Neural progenitor cell (in vitro differentiated cells): Measurements from ENCODE around the gene TRIM47. TPM values are rescaled to one million over a fixed set of nuclear protein-coding genes. Genes with fewer than 3 reads are reported as not detected.

ENCODE experiments used
- DNase-seq: peaks from one replicate; pipeline ENCODE4 v3.0.0-alpha.2; 2016; ENCODE audit warnings: low spot score
- H2AFZ ChIP-seq: fragments of 200-600 bp; sonication (generic); replicated peaks from 2 replicates; pipeline ENCODE4 v1.6.1; 2016; ENCODE audit warnings: antibody characterized with exemption
- H3F3A ChIP-seq: fragments of 200-600 bp; sonication (generic); 2 replicates; pipeline ENCODE4 v1.6.1; 2016; ENCODE audit warnings: antibody characterized with exemption, low read depth
- H3K27ac ChIP-seq: fragments of 200-600 bp; sonication (generic); 2 replicates; pipeline ENCODE4 v1.5.1; 2016; ENCODE audit warnings: mild to moderate bottlenecking
- H3K27me3 ChIP-seq: fragments of 200-600 bp; sonication (generic); 2 replicates; pipeline ENCODE4 v1.6.1; 2016; ENCODE audit warnings: mild to moderate bottlenecking, moderate library complexity
- H3K36me3 ChIP-seq: fragments of 200-600 bp; sonication (generic); 2 replicates; pipeline ENCODE4 v1.5.1; 2016
- H3K4me1 ChIP-seq: fragments of 200-600 bp; sonication (generic); 2 replicates; pipeline ENCODE4 v1.6.1; 2016; ENCODE audit warnings: mixed run types
- H3K4me2 ChIP-seq: fragments of 200-600 bp; sonication (generic); 2 replicates; pipeline ENCODE4 v1.6.1; 2016
- H3K4me3 ChIP-seq: fragments of 200-600 bp; sonication (generic); 2 replicates; pipeline ENCODE4 v1.5.1; 2016
- H3K79me2 ChIP-seq: fragments of 200-600 bp; sonication (generic); 2 replicates; pipeline ENCODE4 v1.6.1; 2016; ENCODE audit warnings: low read depth
- H3K9ac ChIP-seq: fragments of 200-600 bp; sonication (generic); 2 replicates; pipeline ENCODE4 v1.6.1; 2016
- H3K9me3 ChIP-seq: fragments of 200-600 bp; sonication (generic); 2 replicates; pipeline ENCODE4 v1.5.1; 2016; ENCODE audit warnings: low read depth
- H4K20me1 ChIP-seq: fragments of 200-600 bp; sonication (generic); 2 replicates; pipeline ENCODE4 v1.6.1; 2016; ENCODE audit warnings: low read depth
- H3K27ac Mint-ChIP-seq: 3 replicates; pipeline ENCODE4 v1.8.0; 2021; ENCODE audit warnings: mixed read lengths
- H3K27me3 Mint-ChIP-seq: 2 replicates; pipeline ENCODE4 v1.8.0; 2022; ENCODE audit warnings: low read depth, mild to moderate bottlenecking, inconsistent platforms, moderate library complexity, mixed read lengths; ENCODE audit not compliant: insufficient read depth
- H3K36me3 Mint-ChIP-seq: 3 replicates; pipeline ENCODE4 v1.8.0; 2021; ENCODE audit warnings: mixed read lengths
- H3K4me1 Mint-ChIP-seq: 3 replicates; pipeline ENCODE4 v1.8.0; 2021; ENCODE audit warnings: mixed read lengths
- H3K4me3 Mint-ChIP-seq: 3 replicates; pipeline ENCODE4 v1.8.0; 2021; ENCODE audit warnings: mild to moderate bottlenecking, moderate library complexity, mixed read lengths
- H3K9me3 Mint-ChIP-seq: 3 replicates; pipeline ENCODE4 v1.8.0; 2020; ENCODE audit warnings: mixed read lengths
- CTCF ChIP-seq: fragments of 200-600 bp; sonication (generic); IDR thresholded peaks from 2 replicates; pipeline ENCODE4 v1.5.1; 2017; ENCODE audit warnings: antibody characterized with exemption, mild to moderate bottlenecking
- EZH2 ChIP-seq: fragments of 200-600 bp; sonication (generic); IDR thresholded peaks from 2 replicates; pipeline ENCODE4 v1.6.1; 2017; ENCODE audit warnings: antibody characterized with exemption, mild to moderate bottlenecking, moderate library complexity
- EZH2phosphoT487 ChIP-seq: fragments of 200-600 bp; sonication (generic); IDR thresholded peaks from 2 replicates; pipeline ENCODE4 v1.6.1; 2017; ENCODE audit warnings: antibody characterized with exemption
- total RNA-seq: library from RNA; depleted of rRNA; stranded (reverse); fragments of >200 nt; gene quantifications from 2 replicates; pipeline ENCODE4 v1.2.3, GENCODE V29; 2015; ENCODE audit warnings: low replicate concordance

TRIM47 gene
- total RNA-seq, 1 donor from 2014 or later: 1.3 TPM

GRCh38 chr17:75925912-75926311 lies 47.5 kb upstream of the TRIM47 start:
- H3K79me2 ChIP-seq: no peaks in the 10 kb centered on the region
- H2AFZ ChIP-seq: no peak overlapping the region
- H3K4me3 ChIP-seq: no peak overlapping the region
- Mint-ChIP-seq H3K27ac (no peak overlapping the region), H3K36me3 (peaks cover 3% of the 10 kb centered on the region), H3K27me3 (peaks cover 2% of the 10 kb centered on the region), H3K9me3 (no peaks in the 10 kb centered on the region), H3K4me3 (no peak overlapping the region), H3K4me1 (no peaks in the 10 kb centered on the region)
- H3K27me3 ChIP-seq: no peaks in the 10 kb centered on the region
- no peaks in the 10 kb centered on the region for H3K4me1 ChIP-seq
- H3K36me3 ChIP-seq: no peaks in the 10 kb centered on the region
- H3K27ac ChIP-seq: no peak overlapping the region
- DNase-seq: no peak
- no peak overlapping the region for H3K4me2 ChIP-seq
- no peaks in the 10 kb centered on the region for H3K9me3 ChIP-seq
- H3K9ac ChIP-seq: no peak overlapping the region
- no peaks in the 10 kb centered on the region for H3F3A ChIP-seq
- H4K20me1 ChIP-seq: no peaks in the 10 kb centered on the region
- TF ChIP-seq EZH2phosphoT487: no peak
- no peak for TF ChIP-seq EZH2
- TF ChIP-seq CTCF: no peak

- no peaks in the 10 kb centered on the region for H3K4me1 ChIP-seq
- no peaks in the 10 kb centered on the region for H3K27me3 ChIP-seq
- no peaks in the 10 kb centered on the region for H3K36me3 ChIP-seq
- H3K4me3 ChIP-seq: no peak overlapping the region
- H3K9ac ChIP-seq: no peak overlapping the region
- H3K4me1 Mint-ChIP-seq: no peaks in the 10 kb centered on the region
- H3K4me3 Mint-ChIP-seq: no peak overlapping the region
- no peak for TF ChIP-seq CTCF
- no peak for TF ChIP-seq EZH2phosphoT487
- TF ChIP-seq EZH2: no peak
- no peaks in the 10 kb centered on the region for H3K79me2 ChIP-seq
- no peak overlapping the region for H3K4me2 ChIP-seq
- no peak overlapping the region for H3K27ac ChIP-seq
- no peak for DNase-seq
- no peak overlapping the region for H2AFZ ChIP-seq
- no peaks in the 10 kb centered on the region for H3K9me3 ChIP-seq
- H3K27me3 Mint-ChIP-seq: peaks cover 2% of the 10 kb centered on the region
- no peaks in the 10 kb centered on the region for H3K9me3 Mint-ChIP-seq
- H3K36me3 Mint-ChIP-seq: peaks cover 3% of the 10 kb centered on the region
- no peak overlapping the region for H3K27ac Mint-ChIP-seq
- H4K20me1 ChIP-seq: no peaks in the 10 kb centered on the region
- no peaks in the 10 kb centered on the region for H3F3A ChIP-seq
Measured at GRCh38 chr17:75925103-75925502, 46.7 kb upstream of the TRIM47 start.

DNA sequence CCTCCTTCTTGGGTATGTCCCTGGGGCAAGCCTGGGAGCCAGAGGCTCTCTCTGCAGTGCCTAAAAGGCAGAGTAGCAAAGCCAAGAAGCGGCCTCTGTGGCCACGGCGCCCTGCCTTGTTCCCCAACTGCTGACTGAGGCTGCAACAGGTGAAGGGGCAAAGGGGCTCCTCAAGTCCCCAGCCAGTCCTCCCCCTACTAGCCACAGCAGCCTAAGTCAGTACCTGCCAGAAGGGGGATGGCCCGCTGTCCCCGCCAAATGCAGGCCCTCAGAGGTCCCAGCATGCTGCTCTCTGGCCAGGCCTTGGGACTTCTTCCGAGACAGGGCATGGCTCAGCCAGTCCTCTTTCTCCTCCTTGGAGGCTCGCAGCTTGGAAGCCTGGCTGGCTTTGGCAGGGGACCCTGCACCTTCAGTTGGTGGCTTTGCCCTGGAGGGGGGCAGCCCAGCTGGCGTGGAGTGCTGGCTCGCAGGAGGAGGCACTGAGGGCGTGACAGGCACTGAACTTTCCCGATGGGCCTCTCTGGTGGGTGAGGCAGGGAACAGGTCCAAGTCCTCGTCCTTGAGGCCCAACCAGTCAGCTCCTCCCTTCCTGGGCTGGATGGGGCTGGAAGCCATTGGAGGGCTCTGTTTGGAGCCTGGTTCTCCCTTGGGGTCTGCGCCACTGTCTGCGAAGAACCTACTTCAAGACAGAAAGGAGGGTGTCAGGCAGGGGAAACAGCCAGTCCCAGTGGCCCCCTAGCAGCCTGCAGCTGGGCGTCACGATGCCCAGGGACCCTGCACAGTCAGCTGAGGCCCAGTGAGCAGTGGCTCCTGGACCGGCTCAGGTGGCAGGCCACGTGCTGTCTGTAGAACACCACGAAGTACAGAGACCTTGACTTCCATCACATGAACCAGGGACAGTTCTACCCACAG lies 44.8 kb upstream of the TRIM47 start:
- Histone ChIP-seq H3K4me2 (no peak overlapping the region), H3K4me1 (no peaks in the 10 kb centered on the region), H3K9ac (no peak overlapping the region), H3K9me3 (no peaks in the 10 kb centered on the region), H2AFZ (no peak overlapping the region), H3K4me3 (no peak overlapping the region), H3K27me3 (no peaks in the 10 kb centered on the region), H3K36me3 (no peaks in the 10 kb centered on the region), H3F3A (no peaks in the 10 kb centered on the region), H3K27ac (no peak overlapping the region), H4K20me1 (no peaks in the 10 kb centered on the region), H3K79me2 (no peaks in the 10 kb centered on the region)
- Mint-ChIP-seq H3K4me3 (no peak overlapping the region), H3K36me3 (peaks cover 3% of the 10 kb centered on the region), H3K4me1 (no peaks in the 10 kb centered on the region), H3K27me3 (peaks cover 2% of the 10 kb centered on the region), H3K9me3 (no peaks in the 10 kb centered on the region), H3K27ac (no peak overlapping the region)
- DNase-seq: no peak
- TF ChIP-seq EZH2: no peak
- TF ChIP-seq CTCF: no peak
- no peak for TF ChIP-seq EZH2phosphoT487
